H1 (cell line): Measurements from ENCODE around the gene LIPF. TPM values are rescaled to one million over a fixed set of nuclear protein-coding genes. Genes with fewer than 3 reads are reported as not detected.

Source experiments
- CTCF ChIA-PET: fragments of 300-600 bp; sonication (Branson Sonifier 250); formaldehyde crosslinking; loops from one replicate; lab custom pipeline; 2021; ENCODE audit not compliant: partially characterized antibody; lab: Charles Lee
- POLR2A ChIA-PET: fragments of 300-600 bp; sonication (Branson Sonifier 250); formaldehyde crosslinking; loops from one replicate; lab custom pipeline; 2021; ENCODE audit warnings: inconsistent platforms; ENCODE audit not compliant: partially characterized antibody; lab: Charles Lee
- DNase-seq, 2 experiments: peaks; one replicate each; pipeline versions ENCODE4 v3.0.0 to v3.0.0-alpha.2; 2010 to 2022; ENCODE audit warnings: low spot score in 2 of 2, low read depth in 1 of 2, mixed read lengths in 1 of 2
- FAIRE-seq: peaks from 2 replicates; lab custom pipeline; 2011; peaks lifted over from hg19 to GRCh38; lab: Jason Lieb, UNC
- H2AFZ ChIP-seq: 2 replicates; pipeline ENCODE4 v1.8.1; 2012; ENCODE audit warnings: low read length, inconsistent platforms
- H2AK5ac ChIP-seq: 2 replicates; pipeline ENCODE4 v1.6.1; 2013; ENCODE audit warnings: low read depth, low read length
- H2BK120ac ChIP-seq: replicated peaks from 2 replicates; pipeline ENCODE3; 2013; ENCODE audit warnings: low read depth, low read length, inconsistent platforms
- H2BK12ac ChIP-seq: 2 replicates; pipeline ENCODE4 v1.6.1; 2013; ENCODE audit warnings: low read depth, low read length
- H2BK15ac ChIP-seq: 2 replicates; pipeline ENCODE4 v1.6.1; 2013; ENCODE audit warnings: low read length
- H2BK20ac ChIP-seq: 2 replicates; pipeline ENCODE4 v1.6.1; 2013; ENCODE audit warnings: low read length
- H2BK5ac ChIP-seq: 2 replicates; pipeline ENCODE4 v1.6.1; 2013; ENCODE audit warnings: low read depth, low read length
- H3K14ac ChIP-seq: 2 replicates; pipeline ENCODE4 v1.6.1; 2013; ENCODE audit warnings: inconsistent platforms; ENCODE audit not compliant: insufficient read length
- H3K18ac ChIP-seq: 2 replicates; pipeline ENCODE4 v1.6.1; 2013; ENCODE audit warnings: low read length; ENCODE audit errors: extremely low read depth
- H3K23ac ChIP-seq: 2 replicates; pipeline ENCODE4 v1.6.1; 2013; ENCODE audit warnings: inconsistent platforms; ENCODE audit not compliant: insufficient read length
- H3K23me2 ChIP-seq: 2 replicates; pipeline ENCODE4 v1.6.1; 2013; ENCODE audit warnings: low read depth, low read length
- H3K27ac ChIP-seq: 2 replicates; pipeline ENCODE4 v1.6.1; 2011; ENCODE audit warnings: low read depth, low read length, inconsistent platforms
- H3K27me3 ChIP-seq, 4 experiments: replicated peaks in 1 of 4; 1 replicate in 1 of 4; 2 replicates in 3 of 4; pipeline versions ENCODE4 v1.6.1 to v1.8.1; 2011 to 2013; ENCODE audit warnings: low read length in 3 of 4, mild to moderate bottlenecking in 3 of 4, inconsistent platforms in 2 of 4, mixed read lengths in 2 of 4, moderate library complexity in 1 of 4; ENCODE audit not compliant: control insufficient read depth in 3 of 4, insufficient read depth in 3 of 4; ENCODE audit errors: extremely low read depth in 1 of 4
- H3K36me3 ChIP-seq, 4 experiments: 2 replicates each; pipeline versions ENCODE4 v1.6.1 to v1.8.1; 2011 to 2013; ENCODE audit warnings: mild to moderate bottlenecking in 4 of 4, low read length in 3 of 4, moderate library complexity in 2 of 4, control low read depth in 1 of 4, inconsistent platforms in 1 of 4; ENCODE audit not compliant: insufficient read depth in 4 of 4, control insufficient read depth in 2 of 4
- H3K4ac ChIP-seq: replicated peaks from 2 replicates; pipeline ENCODE3; 2013; ENCODE audit warnings: low read length, low read depth, mixed read lengths, inconsistent platforms; ENCODE audit not compliant: insufficient read length
- H3K4me1 ChIP-seq, 4 experiments: replicated peaks in 1 of 4; 1 replicate in 1 of 4; 2 replicates in 3 of 4; pipeline versions ENCODE4 v1.6.1 to v1.8.1; 2011 to 2013; ENCODE audit warnings: low read length in 3 of 4, inconsistent platforms in 2 of 4, mixed read lengths in 1 of 4; ENCODE audit not compliant: insufficient read depth in 4 of 4, control insufficient read depth in 3 of 4
- H3K4me2 ChIP-seq, 2 experiments: 2 replicates each; pipeline versions ENCODE4 v1.6.1 to v1.8.1; 2011 to 2013; ENCODE audit warnings: low read depth in 2 of 2, low read length in 2 of 2, control low read depth in 1 of 2, inconsistent platforms in 1 of 2, mild to moderate bottlenecking in 1 of 2; ENCODE audit not compliant: insufficient read depth in 1 of 2
- H3K4me3 ChIP-seq, 4 experiments: fragments of 200-600, 300-600 bp in 1 of 4; sonication (generic), shearing (Covaris generic), sonication (Bioruptor Twin) in 1 of 4; 2 replicates each; pipeline versions ENCODE4 v1.5.1 to v1.8.1; 2011 to 2016; ENCODE audit warnings: low read length in 4 of 4, low read depth in 3 of 4, control low read depth in 2 of 4, inconsistent platforms in 2 of 4, mild to moderate bottlenecking in 2 of 4, mixed read lengths in 1 of 4, moderate library complexity in 1 of 4; ENCODE audit not compliant: insufficient read depth in 2 of 4; ENCODE audit errors: extremely low read depth in 1 of 4
- H3K56ac ChIP-seq: replicated peaks from 2 replicates; pipeline ENCODE3; 2013; ENCODE audit warnings: low read depth, mild to moderate bottlenecking, mixed read lengths, low read length, inconsistent platforms; ENCODE audit not compliant: insufficient read length
- H3K79me1 ChIP-seq: 2 replicates; pipeline ENCODE4 v1.6.1; 2013; ENCODE audit warnings: low read depth, low read length, control low read depth
- H3K79me2 ChIP-seq, 2 experiments: 2 replicates each; pipeline versions ENCODE4 v1.6.1 to v1.8.1; 2012 to 2013; ENCODE audit warnings: low read length in 2 of 2, mild to moderate bottlenecking in 2 of 2, inconsistent platforms in 1 of 2; ENCODE audit not compliant: insufficient read depth in 2 of 2, control insufficient read depth in 1 of 2
- H3K9ac ChIP-seq, 4 experiments: replicated peaks in 1 of 4; 1 replicate in 1 of 4; 2 replicates in 3 of 4; pipeline versions ENCODE4 v1.6.1 to v1.8.1; 2011 to 2013; ENCODE audit warnings: low read depth in 3 of 4, low read length in 3 of 4, control low read depth in 2 of 4, mild to moderate bottlenecking in 2 of 4, moderate library complexity in 2 of 4, inconsistent platforms in 1 of 4; ENCODE audit errors: extremely low read depth in 1 of 4
- H3K9me3 ChIP-seq, 2 experiments: 2 replicates each; pipeline versions ENCODE4 v1.6.1 to v1.8.1; 2012 to 2013; ENCODE audit warnings: mild to moderate bottlenecking in 2 of 2, moderate library complexity in 2 of 2, control low read depth in 1 of 2, inconsistent platforms in 1 of 2, low read depth in 1 of 2, low read length in 1 of 2, mixed read lengths in 1 of 2; ENCODE audit not compliant: insufficient read depth in 2 of 2
- H4K20me1 ChIP-seq, 2 experiments: replicated peaks in 1 of 2; 2 replicates each; pipeline versions ENCODE3 to v1.8.1; 2011 to 2013; ENCODE audit warnings: inconsistent platforms in 2 of 2, low read length in 2 of 2, mild to moderate bottlenecking in 1 of 2; ENCODE audit not compliant: insufficient read depth in 2 of 2, control insufficient read depth in 1 of 2
- H4K5ac ChIP-seq: 2 replicates; pipeline ENCODE4 v1.6.1; 2013; ENCODE audit warnings: low read length, low read depth, mixed read lengths, inconsistent platforms; ENCODE audit not compliant: insufficient read length
- H4K8ac ChIP-seq: 2 replicates; pipeline ENCODE4 v1.8.0; 2013; ENCODE audit warnings: mild to moderate bottlenecking, moderate library complexity, low read length, inconsistent platforms; ENCODE audit not compliant: insufficient read depth; ENCODE audit errors: extremely low read depth
- H4K91ac ChIP-seq: replicated peaks from 2 replicates; pipeline ENCODE3; 2013; ENCODE audit warnings: low read length, mixed read lengths, inconsistent platforms; ENCODE audit not compliant: insufficient read length
- RXRA ChIP-seq: IDR thresholded peaks from 2 replicates; pipeline ENCODE4 v1.6.1; 2011; ENCODE audit warnings: low read depth, mild to moderate bottlenecking, low read length, moderate library complexity; ENCODE audit not compliant: insufficient read depth
- WGBS, 2 experiments: shearing (Covaris generic) in 1 of 2; methylation state at CpG; one replicate each; pipeline versions ENCODE4 v1.1.6 to v1.1.7; 2013 to 2015; ENCODE audit warnings: low lambda C conversion rate in 2 of 2, mixed read lengths in 2 of 2, inconsistent platforms in 1 of 2, low coverage in 1 of 2, missing lambda C conversion rate in 1 of 2; ENCODE audit not compliant: insufficient replicate concordance in 2 of 2, insufficient coverage in 1 of 2, insufficient read length in 1 of 2; ENCODE audit errors: extremely low coverage in 1 of 2, missing lambda C conversion rate in 1 of 2; 5-methylcytosine and 5-hydroxymethylcytosine counted together
- polyA plus RNA-seq, 7 experiments: library from polyadenylated mRNA; depleted of rRNA in 3 of 7; stranded (reverse) in 5 of 7; unstranded in 2 of 7; fragments of >200 nt in 5 of 7; fragments of 200-250 nt in 2 of 7; gene quantifications; 1 replicate in 5 of 7; 2 replicates in 1 of 7; 4 replicates in 1 of 7; pipeline versions ENCODE4 v1.2.1 to v1.2.3, GENCODE V29; 2011 to 2013; ENCODE audit warnings: missing spikeins in 2 of 7, mixed read lengths in 2 of 7
- total RNA-seq: library from RNA; stranded (reverse); fragmentation: NEBNext Ultra II Directional; extraction: Animal tissue kit (Norgen Biotek cat#: 25700); gene quantifications from 2 replicates; pipeline ENCODE4 v1.2.1, GENCODE V29; 2021
- TF ChIP-seq, protein P1 (sequence below): IDR thresholded peaks from 2 replicates; pipeline ENCODE4 v1.6.1; 2012; ENCODE audit warnings: low read length, inconsistent platforms
- TF ChIP-seq, protein P2 (sequence below): IDR thresholded peaks from 2 replicates; pipeline ENCODE4 v1.6.1; 2011; ENCODE audit warnings: low read depth, mild to moderate bottlenecking, low read length; ENCODE audit not compliant: insufficient read depth

Gene LIPF
- total and polyA plus RNA-seq, 2 of the 8 experiments (the other 6 are each of a cell fraction or from before 2014, with no cell fraction given) = not detected

- Histone ChIP-seq H3K9me3 (no peaks in the 10 kb centered on the region), H3K56ac (no peak overlapping the region), H3K27me3 (no peaks in the 10 kb centered on the region), H3K4ac (no peak overlapping the region), H4K91ac (no peak overlapping the region), H2BK12ac (no peak overlapping the region), H3K4me2 (no peak overlapping the region), H4K20me1 (no peaks in the 10 kb centered on the region), H3K36me3 (no peaks in the 10 kb centered on the region), H2BK20ac (no peak overlapping the region), H3K18ac (no peak overlapping the region), H3K4me3 (no peak overlapping the region), H2BK5ac (no peak overlapping the region), H4K5ac (no peak overlapping the region), H3K79me2 (no peaks in the 10 kb centered on the region), H2BK120ac (no peak overlapping the region), H3K14ac (no peak overlapping the region), H2AFZ (no peak overlapping the region), H4K8ac (no peak overlapping the region), H2BK15ac (no peak overlapping the region), H3K4me1 (no peaks in the 10 kb centered on the region), H3K23me2 (no peaks in the 10 kb centered on the region), H3K27ac (no peak overlapping the region), H3K79me1 (no peaks in the 10 kb centered on the region), H3K9ac (no peak overlapping the region), H3K23ac (no peak overlapping the region), H2AK5ac (no peak overlapping the region)
- CTCF ChIA-PET = interaction anchor here (1.0 to 2.1 kb wide), 2 partner anchors 70 to 185 kb away, joined by 3 to 7 read pairs; partner anchors contain the start of gene RNLS
- no peak for FAIRE-seq
- no peak for TF ChIP-seq RXRA
- TF ChIP-seq, protein P1, sequence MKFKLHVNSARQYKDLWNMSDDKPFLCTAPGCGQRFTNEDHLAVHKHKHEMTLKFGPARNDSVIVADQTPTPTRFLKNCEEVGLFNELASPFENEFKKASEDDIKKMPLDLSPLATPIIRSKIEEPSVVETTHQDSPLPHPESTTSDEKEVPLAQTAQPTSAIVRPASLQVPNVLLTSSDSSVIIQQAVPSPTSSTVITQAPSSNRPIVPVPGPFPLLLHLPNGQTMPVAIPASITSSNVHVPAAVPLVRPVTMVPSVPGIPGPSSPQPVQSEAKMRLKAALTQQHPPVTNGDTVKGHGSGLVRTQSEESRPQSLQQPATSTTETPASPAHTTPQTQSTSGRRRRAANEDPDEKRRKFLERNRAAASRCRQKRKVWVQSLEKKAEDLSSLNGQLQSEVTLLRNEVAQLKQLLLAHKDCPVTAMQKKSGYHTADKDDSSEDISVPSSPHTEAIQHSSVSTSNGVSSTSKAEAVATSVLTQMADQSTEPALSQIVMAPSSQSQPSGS = no peak
- TF ChIP-seq, protein P2, sequence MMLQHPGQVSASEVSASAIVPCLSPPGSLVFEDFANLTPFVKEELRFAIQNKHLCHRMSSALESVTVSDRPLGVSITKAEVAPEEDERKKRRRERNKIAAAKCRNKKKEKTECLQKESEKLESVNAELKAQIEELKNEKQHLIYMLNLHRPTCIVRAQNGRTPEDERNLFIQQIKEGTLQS = no peak
- no peak for DNase-seq
- POLR2A ChIA-PET = no interaction called here
- 100% methylated on average over 2 of the region's 2 CpGs for WGBS, 2 experiments
These were observed 11.6 kb upstream of the LIPF start for GRCh38 chr10:88652616-88653015.
